Transverse colon (tissue), 3 donors: ENCODE results near the gene STRBP.

ENCODE experiments used
- EP300 ChIP-seq: sonication (generic); formaldehyde crosslinking; IDR thresholded peaks from one replicate; pipeline ENCODE4 v1.6.1; 2017; ENCODE audit warnings: antibody characterized with exemption, low read depth
- POLR2A ChIP-seq: fragments of 450-650 bp; IDR thresholded peaks from one replicate; pipeline ENCODE4 v1.6.1; 2016; ENCODE audit warnings: antibody characterized with exemption, mild to moderate bottlenecking, moderate library complexity
- TF ChIP-seq, protein P1 (sequence below), 5 experiments: fragments of 200-600 bp in 3 of 5; fragments of 450-650 bp in 2 of 5; sonication (generic) in 3 of 5; IDR thresholded peaks; 1 replicate in 2 of 5; 2 replicates in 3 of 5; pipeline ENCODE4 v1.5.1; 2016 to 2017; ENCODE audit warnings: antibody characterized with exemption in 5 of 5, inconsistent platforms in 3 of 5, mild to moderate bottlenecking in 2 of 5, moderate library complexity in 1 of 5

DNA sequence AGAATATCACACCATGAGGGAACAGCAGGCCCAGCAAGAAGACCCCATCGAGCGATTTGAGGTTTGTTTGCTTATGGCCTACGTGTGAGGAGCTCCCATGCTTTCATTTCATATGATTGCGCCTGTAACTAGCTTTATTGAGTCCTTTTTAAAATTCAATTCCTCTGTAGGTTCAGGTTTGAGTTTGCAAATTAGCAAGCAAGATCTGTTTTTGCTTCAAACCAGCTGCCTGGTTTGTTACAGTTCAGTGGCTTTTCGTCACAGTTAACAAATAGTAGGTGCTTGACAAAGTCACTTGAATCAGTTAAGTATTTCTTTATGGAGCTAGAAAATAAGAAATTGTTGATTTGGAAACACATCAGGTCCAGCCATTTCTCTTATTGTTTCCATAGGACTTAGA, 178.6 kb downstream of the STRBP start:
- TF ChIP-seq, protein P1, sequence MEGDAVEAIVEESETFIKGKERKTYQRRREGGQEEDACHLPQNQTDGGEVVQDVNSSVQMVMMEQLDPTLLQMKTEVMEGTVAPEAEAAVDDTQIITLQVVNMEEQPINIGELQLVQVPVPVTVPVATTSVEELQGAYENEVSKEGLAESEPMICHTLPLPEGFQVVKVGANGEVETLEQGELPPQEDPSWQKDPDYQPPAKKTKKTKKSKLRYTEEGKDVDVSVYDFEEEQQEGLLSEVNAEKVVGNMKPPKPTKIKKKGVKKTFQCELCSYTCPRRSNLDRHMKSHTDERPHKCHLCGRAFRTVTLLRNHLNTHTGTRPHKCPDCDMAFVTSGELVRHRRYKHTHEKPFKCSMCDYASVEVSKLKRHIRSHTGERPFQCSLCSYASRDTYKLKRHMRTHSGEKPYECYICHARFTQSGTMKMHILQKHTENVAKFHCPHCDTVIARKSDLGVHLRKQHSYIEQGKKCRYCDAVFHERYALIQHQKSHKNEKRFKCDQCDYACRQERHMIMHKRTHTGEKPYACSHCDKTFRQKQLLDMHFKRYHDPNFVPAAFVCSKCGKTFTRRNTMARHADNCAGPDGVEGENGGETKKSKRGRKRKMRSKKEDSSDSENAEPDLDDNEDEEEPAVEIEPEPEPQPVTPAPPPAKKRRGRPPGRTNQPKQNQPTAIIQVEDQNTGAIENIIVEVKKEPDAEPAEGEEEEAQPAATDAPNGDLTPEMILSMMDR (IDR thresholded peaks at IDR 0.05), result no peak
- TF ChIP-seq POLR2A, result no peak
- TF ChIP-seq EP300, result no peak
